ENCODE results near the gene ZC3H7B. TPM values are rescaled to one million over a fixed set of nuclear protein-coding genes. Genes with fewer than 3 reads are reported as not detected.

Gene ZC3H7B
- total RNA-seq, 1 experiment from 2014 or later = 60.6 TPM

- peak overlapping the region; percentile 48 for H3K27ac Mint-ChIP-seq (ENCODE audit: unreplicated experiment)
- POLR2A ChIA-PET = no interaction called here
- intact Hi-C loops (cut with micrococcal nuclease; ENCODE audit: unreplicated experiment) = no loop called here
Observed at GRCh38 chr22:41356430-41357028, 55.2 kb downstream of the ZC3H7B start.

GRCh38 chr22:41357191-41357590 lies 55.9 kb downstream of the ZC3H7B start:
- DNase-seq = no peak
- H3K9me3 ChIP-seq = no peaks in the 10 kb centered on the region
- no peak overlapping the region for H3K4me3 Mint-ChIP-seq (ENCODE audit: unreplicated experiment)
- intact Hi-C loops (cut with micrococcal nuclease; ENCODE audit: unreplicated experiment) = no loop called here
- no peaks in the 10 kb centered on the region for H3K27me3 ChIP-seq (replicated peaks; ENCODE audit: control insufficient read depth, insufficient read depth, low read length)
- peaks cover 60% of the 10 kb centered on the region for H3K36me3 Mint-ChIP-seq (ENCODE audit: insufficient read depth, unreplicated experiment)
- peaks cover 18% of the 10 kb centered on the region for H3K4me1 Mint-ChIP-seq (ENCODE audit: low read depth, unreplicated experiment)
- H3K27me3 Mint-ChIP-seq (ENCODE audit: insufficient read depth, unreplicated experiment) = no peaks in the 10 kb centered on the region
- peak overlapping the region; percentile 48 for H3K27ac Mint-ChIP-seq (ENCODE audit: unreplicated experiment)
- H3K4me1 ChIP-seq = peaks cover 36% of the 10 kb centered on the region
- no peak for TF ChIP-seq CTCF (IDR thresholded peaks at IDR 0.05; ENCODE audit: insufficient read depth in 1 of 2, low read depth in 1 of 2, low read length in 1 of 2, severe bottlenecking in 1 of 2, unreplicated experiment in 1 of 2)
- CTCF ChIA-PET = no interaction called here
- H3K4me3 ChIP-seq (ENCODE audit: low read depth, low read length) = no peak overlapping the region
- POLR2A ChIA-PET = no interaction called here
- peaks cover 3% of the 10 kb centered on the region for H3K36me3 ChIP-seq (ENCODE audit: control insufficient read depth, insufficient read depth, low read length)
- H3K9me3 Mint-ChIP-seq (ENCODE audit: unreplicated experiment) = no peaks in the 10 kb centered on the region
- no TSS peak for BruUV-seq (replicated peaks)

More at GRCh38 chr22:41356430-41357028, 55.2 kb downstream of the ZC3H7B start:
- Histone ChIP-seq H3K4me3 (ENCODE audit: low read depth, low read length) (no peak overlapping the region), H3K9me3 (no peaks in the 10 kb centered on the region), H3K27me3 (replicated peaks; ENCODE audit: control insufficient read depth, insufficient read depth, low read length) (no peaks in the 10 kb centered on the region), H3K36me3 (ENCODE audit: control insufficient read depth, insufficient read depth, low read length) (peaks cover 5% of the 10 kb centered on the region), H3K4me1 (peaks cover 41% of the 10 kb centered on the region)
- BruUV-seq (replicated peaks) = TSS peak; percentile 5
- TF ChIP-seq CTCF (IDR thresholded peaks at IDR 0.05; ENCODE audit: insufficient read depth in 1 of 2, low read depth in 1 of 2, low read length in 1 of 2, severe bottlenecking in 1 of 2, unreplicated experiment in 1 of 2) = no peak
- H3K36me3 Mint-ChIP-seq (ENCODE audit: insufficient read depth, unreplicated experiment) = peaks cover 63% of the 10 kb centered on the region
- no peak overlapping the region for H3K4me3 Mint-ChIP-seq (ENCODE audit: unreplicated experiment)
- H3K9me3 Mint-ChIP-seq (ENCODE audit: unreplicated experiment) = no peaks in the 10 kb centered on the region
- no peaks in the 10 kb centered on the region for H3K27me3 Mint-ChIP-seq (ENCODE audit: insufficient read depth, unreplicated experiment)
- DNase-seq = no peak
- CTCF ChIA-PET = no interaction called here
- peaks cover 18% of the 10 kb centered on the region for H3K4me1 Mint-ChIP-seq (ENCODE audit: low read depth, unreplicated experiment)

- Mint-ChIP-seq H3K27me3 (ENCODE audit: insufficient read depth, unreplicated experiment) (no peaks in the 10 kb centered on the region), H3K27ac (ENCODE audit: unreplicated experiment) (peak overlapping the region; percentile 97), H3K4me3 (ENCODE audit: unreplicated experiment) (peak overlapping the region; percentile 39), H3K4me1 (ENCODE audit: low read depth, unreplicated experiment) (peaks cover 23% of the 10 kb centered on the region), H3K9me3 (ENCODE audit: unreplicated experiment) (no peaks in the 10 kb centered on the region), H3K36me3 (ENCODE audit: insufficient read depth, unreplicated experiment) (peaks cover 51% of the 10 kb centered on the region)
- POLR2A ChIA-PET = no interaction called here
- peaks cover 42% of the 10 kb centered on the region for H3K4me1 ChIP-seq
- no peak for TF ChIP-seq CTCF (IDR thresholded peaks at IDR 0.05; ENCODE audit: insufficient read depth in 1 of 2, low read depth in 1 of 2, low read length in 1 of 2, severe bottlenecking in 1 of 2, unreplicated experiment in 1 of 2)
- no TSS peak for BruUV-seq (replicated peaks)
- H3K36me3 ChIP-seq (ENCODE audit: control insufficient read depth, insufficient read depth, low read length) = peaks cover 2% of the 10 kb centered on the region; the same call in 1 of the 2 replicates
- CTCF ChIA-PET = no interaction called here
- H3K4me3 ChIP-seq (ENCODE audit: low read depth, low read length) = no peak overlapping the region
- no peaks in the 10 kb centered on the region for H3K9me3 ChIP-seq
- DNase-seq = no peak
- intact Hi-C loops (cut with micrococcal nuclease; ENCODE audit: unreplicated experiment) = no loop called here
- no peaks in the 10 kb centered on the region for H3K27me3 ChIP-seq (replicated peaks; ENCODE audit: control insufficient read depth, insufficient read depth, low read length)
Observed at GRCh38 chr22:41358927-41359326, 57.6 kb downstream of the ZC3H7B start.
